ENCODE measurements around the gene HP.

The HP gene

GRCh38 chr16:72061564-72061963, 7.3 kb downstream of the HP start:
- TF ChIP-seq GATA2 (IDR thresholded peaks at IDR 0.05; ENCODE audit: low read depth, low read length), result no peak
- TF ChIP-seq GATA3 (IDR thresholded peaks at IDR 0.05; ENCODE audit: low read depth, low read length), result no peak

- TF ChIP-seq GATA2 (IDR thresholded peaks at IDR 0.05; ENCODE audit: low read depth, low read length), result no peak
- no peak for TF ChIP-seq GATA3 (IDR thresholded peaks at IDR 0.05; ENCODE audit: low read depth, low read length)
Measured at GRCh38 chr16:72064361-72064894, 10.1 kb downstream of the HP start.

GRCh38 chr16:72066747-72067146, 12.4 kb downstream of the HP start:
- TF ChIP-seq GATA2 (IDR thresholded peaks at IDR 0.05; ENCODE audit: low read depth, low read length) (no peak), GATA3 (IDR thresholded peaks at IDR 0.05; ENCODE audit: low read depth, low read length) (no peak)

GRCh38 chr16:72068930-72069329, 14.6 kb downstream of the HP start:
- no peak for TF ChIP-seq GATA3 (IDR thresholded peaks at IDR 0.05; ENCODE audit: low read depth, low read length)
- TF ChIP-seq GATA2 (IDR thresholded peaks at IDR 0.05; ENCODE audit: low read depth, low read length), result no peak

GRCh38 chr16:72072514-72073342, 18.4 kb downstream of the HP start:
- TF ChIP-seq GATA2 (IDR thresholded peaks at IDR 0.05; ENCODE audit: low read depth, low read length), result no peak
- TF ChIP-seq GATA3 (IDR thresholded peaks at IDR 0.05; ENCODE audit: low read depth, low read length), result no peak

- TF ChIP-seq GATA3 (IDR thresholded peaks at IDR 0.05; ENCODE audit: low read depth, low read length), result no peak
- TF ChIP-seq GATA2 (IDR thresholded peaks at IDR 0.05; ENCODE audit: low read depth, low read length), result no peak
Measured at GRCh38 chr16:72073560-72074230, 19.4 kb downstream of the HP start.

GRCh38 chr16:72083778-72084404, 29.6 kb downstream of the HP start:
- no peak for TF ChIP-seq GATA2 (IDR thresholded peaks at IDR 0.05; ENCODE audit: low read depth, low read length)
- TF ChIP-seq GATA3 (IDR thresholded peaks at IDR 0.05; ENCODE audit: low read depth, low read length), result no peak

- TF ChIP-seq GATA2 (IDR thresholded peaks at IDR 0.05; ENCODE audit: low read depth, low read length), result no peak
- no peak for TF ChIP-seq GATA3 (IDR thresholded peaks at IDR 0.05; ENCODE audit: low read depth, low read length)
Measured at GRCh38 chr16:72084445-72084844, 30.1 kb downstream of the HP start.

- TF ChIP-seq GATA2 (IDR thresholded peaks at IDR 0.05; ENCODE audit: low read depth, low read length) (no peak), GATA3 (IDR thresholded peaks at IDR 0.05; ENCODE audit: low read depth, low read length) (no peak)
Measured at GRCh38 chr16:72085002-72085401, 30.7 kb downstream of the HP start.

- TF ChIP-seq GATA3 (IDR thresholded peaks at IDR 0.05; ENCODE audit: low read depth, low read length) (no peak), GATA2 (IDR thresholded peaks at IDR 0.05; ENCODE audit: low read depth, low read length) (no peak)
Measured at GRCh38 chr16:72091217-72091616, 36.9 kb downstream of the HP start.

GRCh38 chr16:72092832-72093447, 38.6 kb downstream of the HP start:
- TF ChIP-seq GATA2 (IDR thresholded peaks at IDR 0.05; ENCODE audit: low read depth, low read length), result no peak
- no peak for TF ChIP-seq GATA3 (IDR thresholded peaks at IDR 0.05; ENCODE audit: low read depth, low read length)

- TF ChIP-seq GATA2 (IDR thresholded peaks at IDR 0.05; ENCODE audit: low read depth, low read length), result no peak
- TF ChIP-seq GATA3 (IDR thresholded peaks at IDR 0.05; ENCODE audit: low read depth, low read length), result no peak
Measured at GRCh38 chr16:72093448-72094265, 39.4 kb downstream of the HP start, which contains the start of the genes DHX38 and TXNL4B. DHX38 (plus strand) TSS chr16:72093847; CDS start chr16:72096158, 2,311 bp downstream. TXNL4B (minus strand) TSS chr16:72093620; CDS start chr16:72090749, 2,871 bp downstream.

- TF ChIP-seq GATA3 (IDR thresholded peaks at IDR 0.05; ENCODE audit: low read depth, low read length) (no peak), GATA2 (IDR thresholded peaks at IDR 0.05; ENCODE audit: low read depth, low read length) (no peak; the same call in 1 of the 2 replicates)
Measured at GRCh38 chr16:72094266-72094610, 39.9 kb downstream of the HP start.

Data from SH-SY5Y (cell line).